ENCODE results near the gene WDR45.

- no peak for TF ChIP-seq SP1 (IDR thresholded peaks at IDR 0.05)
- no peak for TF ChIP-seq FOXM1 (IDR thresholded peaks at IDR 0.05; ENCODE audit: borderline replicate concordance)
- TF ChIP-seq SUZ12 (IDR thresholded peaks at IDR 0.05) = no peak
- no peak for TF ChIP-seq ELF4 (IDR thresholded peaks at IDR 0.05)
Measured at GRCh38 chrX:49075347-49075746, 4.3 kb downstream of the WDR45 start.

Data from HEK293T (cell line).